ENCODE results near the gene ATP6V0A1.
"Not testable (repeated sequence)": the region's sequence is repeated elsewhere in the genome, so short reads cannot be mapped to it uniquely, and the experiment has no call there.

Gene ATP6V0A1

DNA sequence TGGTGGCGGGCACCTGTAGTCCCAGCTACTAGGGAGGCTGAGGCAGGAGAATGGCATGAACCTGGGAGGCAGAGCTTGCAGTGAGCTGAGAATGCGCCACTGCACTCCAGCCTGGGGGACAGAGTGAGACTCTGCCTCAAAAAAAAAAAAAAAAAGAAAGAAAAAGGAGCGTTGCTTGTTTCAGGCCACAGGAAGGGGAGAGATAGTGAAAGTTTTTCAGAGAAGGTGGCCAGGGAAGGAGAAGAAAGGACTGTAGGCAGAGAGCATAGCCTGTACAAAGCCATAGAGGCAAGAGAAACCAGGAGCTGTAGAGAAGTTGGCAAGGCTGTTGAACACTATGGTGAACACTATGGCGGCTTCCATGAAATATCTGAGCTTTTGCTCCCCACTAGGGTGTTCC is 81.9 kb downstream of the ATP6V0A1 start:
- H3K4me1 ChIP-seq (ENCODE audit: control insufficient read depth, insufficient read depth, low read length), result peaks cover 35% of the 10 kb centered on the region
- not testable (repeated sequence) for H3K9me3 ChIP-seq (ENCODE audit: control insufficient read depth, low read length); H3K27me3 ChIP-seq (ENCODE audit: control insufficient read depth, insufficient read depth, low read length); H3K9ac ChIP-seq (ENCODE audit: low read length); H3K36me3 ChIP-seq (ENCODE audit: control insufficient read depth, insufficient read depth, low read length); H3K4me3 ChIP-seq (ENCODE audit: low read length)

DNA sequence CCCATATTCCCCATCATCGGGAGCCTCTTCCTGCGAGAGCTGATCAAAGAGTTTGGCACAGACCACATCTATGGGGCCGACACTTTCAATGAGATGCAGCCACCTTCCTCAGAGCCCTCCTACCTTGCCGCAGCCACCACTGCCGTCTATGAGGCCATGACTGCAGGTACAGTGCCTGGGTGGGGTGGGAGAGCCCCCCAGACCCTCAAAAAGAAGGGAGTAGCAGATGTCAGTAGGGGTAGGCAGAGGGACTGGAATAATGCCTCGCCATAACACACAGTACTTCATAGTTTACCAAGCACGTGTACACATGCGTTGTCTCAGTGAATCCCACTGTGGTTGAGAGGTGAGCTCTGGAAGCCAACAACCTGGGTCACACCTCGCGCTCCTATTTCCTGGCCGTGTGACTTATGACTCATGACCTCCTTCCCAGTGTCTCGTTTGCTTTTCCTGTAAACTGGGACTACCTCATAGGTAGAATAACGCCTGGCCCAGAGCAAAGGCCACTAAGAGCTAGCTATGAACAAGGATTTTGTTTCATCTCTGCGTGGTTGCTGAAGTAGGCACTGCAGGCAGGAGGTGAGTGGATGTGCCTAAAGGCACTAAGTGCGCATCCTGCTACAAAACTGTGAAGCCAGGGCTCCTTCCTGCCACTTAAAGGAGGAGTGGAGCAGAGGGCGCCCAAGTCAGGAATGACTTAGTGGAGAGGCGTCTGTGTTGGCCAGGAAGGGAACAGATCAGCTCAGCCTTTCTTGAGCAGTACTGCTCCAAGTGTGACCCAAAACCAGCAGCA is 82.6 kb downstream of the ATP6V0A1 start:
- H3K27me3 ChIP-seq (ENCODE audit: control insufficient read depth, insufficient read depth, low read length), result no peaks in the 10 kb centered on the region

DNA sequence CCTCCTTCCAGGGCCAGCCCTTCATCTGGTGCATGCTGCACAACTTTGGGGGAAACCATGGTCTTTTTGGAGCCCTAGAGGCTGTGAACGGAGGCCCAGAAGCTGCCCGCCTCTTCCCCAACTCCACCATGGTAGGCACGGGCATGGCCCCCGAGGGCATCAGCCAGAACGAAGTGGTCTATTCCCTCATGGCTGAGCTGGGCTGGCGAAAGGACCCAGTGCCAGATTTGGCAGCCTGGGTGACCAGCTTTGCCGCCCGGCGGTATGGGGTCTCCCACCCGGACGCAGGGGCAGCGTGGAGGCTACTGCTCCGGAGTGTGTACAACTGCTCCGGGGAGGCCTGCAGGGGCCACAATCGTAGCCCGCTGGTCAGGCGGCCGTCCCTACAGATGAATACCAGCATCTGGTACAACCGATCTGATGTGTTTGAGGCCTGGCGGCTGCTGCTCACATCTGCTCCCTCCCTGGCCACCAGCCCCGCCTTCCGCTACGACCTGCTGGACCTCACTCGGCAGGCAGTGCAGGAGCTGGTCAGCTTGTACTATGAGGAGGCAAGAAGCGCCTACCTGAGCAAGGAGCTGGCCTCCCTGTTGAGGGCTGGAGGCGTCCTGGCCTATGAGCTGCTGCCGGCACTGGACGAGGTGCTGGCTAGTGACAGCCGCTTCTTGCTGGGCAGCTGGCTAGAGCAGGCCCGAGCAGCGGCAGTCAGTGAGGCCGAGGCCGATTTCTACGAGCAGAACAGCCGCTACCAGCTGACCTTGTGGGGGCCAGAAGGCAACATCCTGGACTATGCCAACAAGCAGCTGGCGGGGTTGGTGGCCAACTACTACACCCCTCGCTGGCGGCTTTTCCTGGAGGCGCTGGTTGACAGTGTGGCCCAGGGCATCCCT is 84.8 kb downstream of the ATP6V0A1 start:
- Histone ChIP-seq H3K27me3 (ENCODE audit: control insufficient read depth, insufficient read depth, low read length) (no peaks in the 10 kb centered on the region), H3K4me3 (ENCODE audit: low read length) (no peak overlapping the region), H3K36me3 (ENCODE audit: control insufficient read depth, insufficient read depth, low read length) (no peaks in the 10 kb centered on the region), H3K4me1 (ENCODE audit: control insufficient read depth, insufficient read depth, low read length) (peaks cover 28% of the 10 kb centered on the region), H3K9me3 (ENCODE audit: control insufficient read depth, low read length) (no peaks in the 10 kb centered on the region), H3K9ac (ENCODE audit: low read length) (no peak overlapping the region)

More for the DNA sequence above, 82.6 kb downstream of the ATP6V0A1 start:
- H3K9ac ChIP-seq (ENCODE audit: low read length), result peak overlapping the region; percentile 49
- H3K36me3 ChIP-seq (ENCODE audit: control insufficient read depth, insufficient read depth, low read length), result no peaks in the 10 kb centered on the region
- no peaks in the 10 kb centered on the region for H3K9me3 ChIP-seq (ENCODE audit: control insufficient read depth, low read length)
- no peak overlapping the region for H3K4me3 ChIP-seq (ENCODE audit: low read length)
- H3K4me1 ChIP-seq (ENCODE audit: control insufficient read depth, insufficient read depth, low read length), result peaks cover 31% of the 10 kb centered on the region

DNA sequence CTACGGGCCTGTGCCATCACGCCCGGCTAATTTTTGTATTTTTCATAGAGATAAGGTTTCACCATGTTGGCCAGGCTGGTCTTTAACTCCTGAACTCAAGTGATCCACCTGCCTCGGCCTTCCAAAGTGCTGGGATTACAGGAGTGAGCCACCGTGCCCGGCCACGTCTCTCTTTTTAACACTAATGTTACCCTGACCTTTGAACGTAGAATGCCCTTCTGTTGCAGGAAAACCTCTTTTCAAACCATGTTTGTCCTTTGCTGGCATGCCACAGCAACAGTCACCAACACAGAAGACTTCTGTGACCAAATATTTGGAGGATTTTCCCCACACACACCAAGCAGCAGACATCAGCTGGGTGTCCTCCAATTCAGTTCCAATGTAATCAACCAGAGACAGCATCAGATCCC is 86.2 kb downstream of the ATP6V0A1 start:
- Histone ChIP-seq H3K9me3 (ENCODE audit: control insufficient read depth, low read length) (no peaks in the 10 kb centered on the region), H3K27me3 (ENCODE audit: control insufficient read depth, insufficient read depth, low read length) (no peaks in the 10 kb centered on the region), H3K4me1 (ENCODE audit: control insufficient read depth, insufficient read depth, low read length) (peaks cover 37% of the 10 kb centered on the region), H3K9ac (ENCODE audit: low read length) (no peak overlapping the region), H3K4me3 (ENCODE audit: low read length) (no peak overlapping the region), H3K36me3 (ENCODE audit: control insufficient read depth, insufficient read depth, low read length) (no peaks in the 10 kb centered on the region)

DNA sequence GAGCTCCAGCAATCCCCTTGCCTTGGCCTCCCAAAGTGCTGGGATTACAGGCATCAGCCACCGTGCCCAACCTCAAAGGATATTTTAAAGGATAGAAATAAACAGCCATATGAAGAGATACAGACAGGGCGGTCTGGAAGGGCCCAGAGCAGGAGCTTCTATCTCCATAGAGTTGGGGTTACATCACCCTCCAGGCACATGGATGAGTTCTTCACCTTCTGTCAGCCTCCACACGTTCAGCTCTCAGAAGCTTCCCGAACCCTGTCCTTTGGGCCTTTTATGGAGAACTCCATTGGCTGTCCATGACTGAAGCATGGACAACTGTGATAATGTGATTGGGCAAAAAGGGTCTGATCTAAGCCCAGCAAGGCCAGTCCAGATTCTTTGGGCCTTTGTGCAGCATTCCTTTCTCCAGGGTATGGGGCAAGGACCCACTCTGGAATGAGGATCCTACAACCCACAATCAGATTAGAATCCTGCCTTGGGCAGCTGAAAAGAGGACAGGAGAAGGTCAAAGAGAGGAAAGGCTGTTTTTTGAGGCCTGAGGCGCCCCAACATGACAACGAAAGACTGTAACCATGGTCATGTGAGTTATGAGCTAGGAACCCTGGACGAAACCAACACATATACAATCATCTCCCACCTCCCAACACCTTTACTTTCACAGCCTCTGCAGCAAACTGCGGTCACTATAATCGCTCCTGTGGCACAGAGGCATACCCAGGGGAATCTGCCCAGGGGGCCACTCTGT is 87.3 kb downstream of the ATP6V0A1 start:
- H3K27me3 ChIP-seq (ENCODE audit: control insufficient read depth, insufficient read depth, low read length); H3K4me3 ChIP-seq (ENCODE audit: low read length); H3K9me3 ChIP-seq (ENCODE audit: control insufficient read depth, low read length); H3K36me3 ChIP-seq (ENCODE audit: control insufficient read depth, insufficient read depth, low read length); H3K9ac ChIP-seq (ENCODE audit: low read length): not testable (repeated sequence)
- peaks cover 33% of the 10 kb centered on the region for H3K4me1 ChIP-seq (ENCODE audit: control insufficient read depth, insufficient read depth, low read length)

DNA sequence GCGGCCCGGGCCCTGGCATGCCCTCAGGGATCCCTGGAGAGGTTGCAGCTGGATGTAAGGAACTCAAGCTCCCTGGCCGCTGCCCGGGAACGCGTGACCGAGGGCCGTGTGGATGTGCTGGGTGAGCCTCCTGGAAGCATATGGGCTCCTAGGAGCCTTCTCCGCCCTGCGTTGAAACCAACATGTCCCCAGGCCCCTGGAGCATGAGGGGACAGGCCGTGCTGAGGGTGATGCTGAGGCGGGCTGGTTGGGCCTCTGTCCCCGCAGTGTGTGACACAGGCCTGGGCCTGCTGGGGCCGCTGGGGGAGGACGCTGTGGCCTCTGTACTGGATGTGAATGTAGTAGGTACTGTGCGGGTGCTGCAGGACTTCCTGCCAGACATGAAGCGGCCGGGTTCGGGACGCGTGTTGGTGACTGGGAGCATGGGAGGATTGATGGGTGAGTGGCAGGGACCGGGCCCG is 88.4 kb downstream of the ATP6V0A1 start:
- no peaks in the 10 kb centered on the region for H3K36me3 ChIP-seq (ENCODE audit: control insufficient read depth, insufficient read depth, low read length)
- no peaks in the 10 kb centered on the region for H3K27me3 ChIP-seq (ENCODE audit: control insufficient read depth, insufficient read depth, low read length)
- peaks cover 22% of the 10 kb centered on the region for H3K4me1 ChIP-seq (ENCODE audit: control insufficient read depth, insufficient read depth, low read length)
- H3K9me3 ChIP-seq (ENCODE audit: control insufficient read depth, low read length), result no peaks in the 10 kb centered on the region
- H3K9ac ChIP-seq (ENCODE audit: low read length), result no peak overlapping the region
- H3K4me3 ChIP-seq (ENCODE audit: low read length), result no peak overlapping the region

DNA sequence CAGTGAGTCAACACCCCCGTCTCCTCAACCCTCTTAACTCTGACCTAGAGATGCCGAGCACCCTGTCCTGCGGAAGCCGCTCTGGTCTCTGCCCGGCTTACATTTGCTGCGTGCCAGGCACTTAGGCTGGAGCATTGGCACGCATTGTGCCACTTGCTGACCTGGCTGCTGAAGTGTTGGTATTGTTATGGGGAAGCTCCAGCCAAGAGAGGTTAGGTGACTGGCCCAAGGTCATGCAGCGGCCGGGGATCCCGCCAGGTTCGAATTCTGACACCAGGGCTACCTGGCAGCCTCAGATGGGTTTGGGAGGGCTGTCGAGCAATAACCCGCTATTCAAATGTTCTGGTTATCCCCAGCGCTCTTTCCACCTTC is 89.0 kb downstream of the ATP6V0A1 start:
- Histone ChIP-seq H3K27me3 (ENCODE audit: control insufficient read depth, insufficient read depth, low read length) (no peaks in the 10 kb centered on the region), H3K9me3 (ENCODE audit: control insufficient read depth, low read length) (no peaks in the 10 kb centered on the region), H3K36me3 (ENCODE audit: control insufficient read depth, insufficient read depth, low read length) (no peaks in the 10 kb centered on the region), H3K4me3 (ENCODE audit: low read length) (no peak overlapping the region), H3K4me1 (ENCODE audit: control insufficient read depth, insufficient read depth, low read length) (peaks cover 16% of the 10 kb centered on the region), H3K9ac (ENCODE audit: low read length) (peak overlapping the region; percentile 8)

DNA sequence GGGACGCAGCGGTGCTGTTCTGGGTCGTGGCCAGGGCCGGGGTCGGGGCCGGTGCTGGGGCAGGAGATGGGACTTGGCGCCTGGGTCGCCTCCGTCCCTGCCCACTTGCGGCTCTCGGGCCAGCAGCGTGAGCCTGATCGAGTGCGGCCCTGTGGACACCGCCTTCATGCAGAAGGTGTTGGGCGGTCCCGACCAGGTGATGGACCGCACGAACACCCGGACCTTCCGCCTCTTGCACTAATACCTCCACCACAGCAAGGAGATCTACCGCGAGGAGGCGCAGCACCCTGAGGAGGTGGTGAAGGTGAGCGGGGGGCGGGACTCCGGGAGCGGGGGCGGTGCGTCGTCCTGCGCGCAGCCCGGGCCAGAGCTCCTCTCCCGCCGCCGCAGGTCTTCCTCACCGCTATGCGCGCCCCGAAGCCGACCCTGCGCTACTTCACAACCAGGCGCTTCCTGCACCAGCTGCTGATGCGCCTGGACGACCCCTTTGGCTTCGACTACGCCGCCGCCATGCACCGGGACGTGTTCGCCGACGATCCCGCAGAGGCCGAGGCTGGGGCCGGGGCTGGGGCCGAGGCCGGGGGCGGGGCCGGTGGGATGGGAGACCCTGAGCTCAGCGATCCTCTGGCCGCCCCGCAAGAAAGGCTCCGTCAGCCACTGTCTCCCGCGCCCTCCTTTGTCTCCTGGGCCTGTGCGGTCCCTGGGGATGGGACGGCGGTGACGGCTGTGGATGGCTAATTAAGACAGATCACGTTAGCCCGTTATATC is 89.6 kb downstream of the ATP6V0A1 start:
- Histone ChIP-seq H3K4me3 (ENCODE audit: low read length) (no peak overlapping the region), H3K9ac (ENCODE audit: low read length) (peak overlapping the region; percentile 8), H3K9me3 (ENCODE audit: control insufficient read depth, low read length) (no peaks in the 10 kb centered on the region), H3K27me3 (ENCODE audit: control insufficient read depth, insufficient read depth, low read length) (no peaks in the 10 kb centered on the region), H3K4me1 (ENCODE audit: control insufficient read depth, insufficient read depth, low read length) (peaks cover 14% of the 10 kb centered on the region), H3K36me3 (ENCODE audit: control insufficient read depth, insufficient read depth, low read length) (no peaks in the 10 kb centered on the region)

DNA sequence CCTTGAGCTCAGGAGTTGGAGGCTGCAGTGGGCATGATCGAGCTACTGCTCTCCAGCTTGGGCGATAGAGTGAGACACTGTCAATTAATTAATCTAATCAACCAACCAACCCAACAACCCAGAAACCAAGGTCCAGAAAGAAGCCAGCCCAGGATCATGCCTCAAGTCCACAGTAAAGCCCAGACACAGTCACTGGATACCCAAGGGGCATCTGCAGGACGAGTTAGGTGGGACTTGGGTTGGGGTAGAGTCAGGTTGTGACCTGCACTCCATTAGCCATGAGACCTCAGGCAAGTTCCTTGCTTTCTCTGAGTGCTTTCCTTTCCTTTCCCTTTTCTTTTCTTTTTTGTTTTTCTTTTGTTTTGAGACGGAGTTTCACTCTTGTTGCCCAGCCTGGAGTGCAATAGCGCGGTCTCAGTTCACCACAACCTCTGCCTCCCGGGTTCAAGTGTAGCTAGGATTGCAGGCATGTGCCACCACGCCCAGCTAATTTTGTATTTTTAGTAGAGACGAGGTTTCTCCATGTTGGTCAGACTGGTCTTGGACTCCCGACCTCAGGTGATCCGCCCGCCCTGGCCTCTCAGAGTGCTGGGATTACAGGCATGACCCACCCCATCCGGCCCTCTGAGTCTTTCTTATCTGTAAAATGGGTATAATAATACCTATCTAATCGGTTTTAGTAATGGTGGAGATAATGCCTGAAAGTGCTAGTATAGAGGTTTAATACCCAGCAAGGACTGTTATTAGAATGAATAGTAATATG is 90.5 kb downstream of the ATP6V0A1 start:
- Histone ChIP-seq H3K9ac (ENCODE audit: low read length) (no peak overlapping the region), H3K9me3 (ENCODE audit: control insufficient read depth, low read length) (no peaks in the 10 kb centered on the region), H3K4me3 (ENCODE audit: low read length) (no peak overlapping the region), H3K36me3 (ENCODE audit: control insufficient read depth, insufficient read depth, low read length) (no peaks in the 10 kb centered on the region), H3K4me1 (ENCODE audit: control insufficient read depth, insufficient read depth, low read length) (peaks cover 21% of the 10 kb centered on the region), H3K27me3 (ENCODE audit: control insufficient read depth, insufficient read depth, low read length) (no peaks in the 10 kb centered on the region)

DNA sequence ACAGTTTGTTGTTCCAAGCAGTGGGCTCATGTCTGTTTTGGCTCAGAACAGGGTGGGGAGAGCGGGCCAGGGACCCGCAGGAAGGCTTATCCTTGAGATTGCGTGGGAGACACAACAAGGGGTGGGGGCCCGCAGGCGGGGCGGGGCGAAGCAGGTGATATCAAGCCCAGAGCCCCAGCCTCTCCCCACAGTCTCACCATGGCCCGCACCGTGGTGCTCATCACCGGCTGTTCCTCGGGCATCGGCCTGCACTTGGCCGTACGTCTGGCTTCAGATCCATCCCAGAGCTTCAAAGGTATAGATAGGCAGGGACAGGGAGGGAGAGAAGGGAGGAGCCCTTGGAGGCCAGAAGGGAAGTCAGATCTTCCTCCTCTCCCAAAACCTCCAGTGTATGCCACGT is 94.1 kb downstream of the ATP6V0A1 start, which contains the start of gene HSD17B1:
Gene HSD17B1 (plus strand): TSS at position 188 of the 400 bp plus-strand sequence. CDS start 11 bp downstream, at position 199.
- H3K36me3 ChIP-seq (ENCODE audit: control insufficient read depth, insufficient read depth, low read length); H3K4me3 ChIP-seq (ENCODE audit: low read length); H3K9me3 ChIP-seq (ENCODE audit: control insufficient read depth, low read length); H3K27me3 ChIP-seq (ENCODE audit: control insufficient read depth, insufficient read depth, low read length): not testable (repeated sequence)
- peaks cover 27% of the 10 kb centered on the region for H3K4me1 ChIP-seq (ENCODE audit: control insufficient read depth, insufficient read depth, low read length)
- H3K9ac ChIP-seq (ENCODE audit: low read length), result peak within 1 kb of the TSS; percentile 95
